GM12875 (cell line): Measurements from ENCODE around the gene TEKT2.
A peak's percentile ranks its signal among the peaks of the same experiment; 100 is the strongest.

ENCODE experiments used
- H3K4me3 ChIP-seq: one replicate; pipeline ENCODE4 v1.5.1; 2011; ENCODE audit warnings: low read depth, low read length, control low read depth
- TF ChIP-seq, protein P1 (sequence below): IDR thresholded peaks from 2 replicates; pipeline ENCODE4 v1.5.1; 2011; ENCODE audit warnings: low read depth, mild to moderate bottlenecking, control low read depth, inconsistent platforms, low read length, moderate library complexity, borderline replicate concordance; ENCODE audit not compliant: insufficient read depth

The TEKT2 gene

DNA sequence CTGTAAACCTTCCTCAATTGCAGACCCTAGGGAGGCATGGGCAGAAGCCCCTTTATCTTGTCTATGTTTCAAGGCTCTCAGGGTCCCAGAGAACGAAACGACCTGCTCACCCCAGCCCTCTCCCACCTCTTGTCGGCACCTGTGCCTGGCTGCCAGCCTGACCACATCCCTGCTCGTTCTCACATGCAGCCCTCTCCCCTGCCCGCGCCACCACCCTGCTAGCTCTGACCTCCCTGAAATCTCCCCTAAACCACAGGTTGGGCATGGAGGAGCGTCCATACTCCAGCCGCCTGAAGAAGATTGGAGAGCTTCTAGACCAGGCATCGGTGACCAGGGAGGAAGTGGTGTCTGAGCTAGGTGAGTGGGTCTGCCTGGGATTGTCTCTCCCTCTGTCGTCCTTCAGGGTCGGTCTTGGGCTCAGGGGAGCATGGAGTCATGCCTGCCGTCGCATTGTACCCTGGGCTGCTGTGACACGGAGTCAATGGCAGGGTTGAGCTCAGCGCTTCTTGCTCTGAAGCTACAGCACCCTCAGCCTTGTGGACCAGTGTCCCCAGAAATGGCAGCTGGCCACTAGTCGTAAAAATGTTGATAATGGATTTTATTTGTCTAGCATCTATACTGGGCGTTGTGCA, 8.4 kb downstream of the TEKT2 start:
- H3K4me3 ChIP-seq: no peak overlapping the region
- TF ChIP-seq, protein P1, sequence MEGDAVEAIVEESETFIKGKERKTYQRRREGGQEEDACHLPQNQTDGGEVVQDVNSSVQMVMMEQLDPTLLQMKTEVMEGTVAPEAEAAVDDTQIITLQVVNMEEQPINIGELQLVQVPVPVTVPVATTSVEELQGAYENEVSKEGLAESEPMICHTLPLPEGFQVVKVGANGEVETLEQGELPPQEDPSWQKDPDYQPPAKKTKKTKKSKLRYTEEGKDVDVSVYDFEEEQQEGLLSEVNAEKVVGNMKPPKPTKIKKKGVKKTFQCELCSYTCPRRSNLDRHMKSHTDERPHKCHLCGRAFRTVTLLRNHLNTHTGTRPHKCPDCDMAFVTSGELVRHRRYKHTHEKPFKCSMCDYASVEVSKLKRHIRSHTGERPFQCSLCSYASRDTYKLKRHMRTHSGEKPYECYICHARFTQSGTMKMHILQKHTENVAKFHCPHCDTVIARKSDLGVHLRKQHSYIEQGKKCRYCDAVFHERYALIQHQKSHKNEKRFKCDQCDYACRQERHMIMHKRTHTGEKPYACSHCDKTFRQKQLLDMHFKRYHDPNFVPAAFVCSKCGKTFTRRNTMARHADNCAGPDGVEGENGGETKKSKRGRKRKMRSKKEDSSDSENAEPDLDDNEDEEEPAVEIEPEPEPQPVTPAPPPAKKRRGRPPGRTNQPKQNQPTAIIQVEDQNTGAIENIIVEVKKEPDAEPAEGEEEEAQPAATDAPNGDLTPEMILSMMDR: no peak

DNA sequence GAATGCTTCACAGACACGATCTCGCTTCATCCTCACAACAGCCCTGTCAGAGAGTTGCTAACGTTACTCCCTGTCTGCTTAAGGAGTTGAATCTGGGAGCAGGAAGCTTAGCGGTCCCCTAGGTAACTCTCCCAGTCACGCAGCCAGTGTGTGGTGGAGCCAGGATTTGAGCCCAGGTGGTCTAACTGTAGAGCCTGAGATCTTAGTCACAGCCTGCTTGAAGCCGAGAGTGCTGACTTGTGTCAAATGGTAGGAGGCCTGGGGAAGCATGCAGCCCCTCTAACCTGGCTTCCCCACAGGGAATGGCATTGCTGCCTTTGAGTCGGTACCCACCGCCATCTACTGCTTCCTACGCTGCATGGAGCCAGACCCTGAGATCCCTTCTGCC, 8.9 kb downstream of the TEKT2 start:
- TF ChIP-seq, protein P1: no peak

GRCh38 chr1:36093226-36093625, 9.3 kb downstream of the TEKT2 start:
- TF ChIP-seq, protein P1: no peak
- H3K4me3 ChIP-seq: no peak overlapping the region

More for the DNA sequence above, 8.9 kb downstream of the TEKT2 start:
- H3K4me3 ChIP-seq: no peak overlapping the region

- TF ChIP-seq, protein P1: no peak
- no peak overlapping the region for H3K4me3 ChIP-seq
Measured at GRCh38 chr1:36093929-36094328, 10.0 kb downstream of the TEKT2 start.

- H3K4me3 ChIP-seq: no peak overlapping the region
- TF ChIP-seq, protein P1: no peak
Measured at GRCh38 chr1:36094621-36095061, 10.7 kb downstream of the TEKT2 start.

GRCh38 chr1:36095760-36096405, 12.0 kb downstream of the TEKT2 start:
- no peak overlapping the region for H3K4me3 ChIP-seq
- TF ChIP-seq, protein P1: no peak

DNA sequence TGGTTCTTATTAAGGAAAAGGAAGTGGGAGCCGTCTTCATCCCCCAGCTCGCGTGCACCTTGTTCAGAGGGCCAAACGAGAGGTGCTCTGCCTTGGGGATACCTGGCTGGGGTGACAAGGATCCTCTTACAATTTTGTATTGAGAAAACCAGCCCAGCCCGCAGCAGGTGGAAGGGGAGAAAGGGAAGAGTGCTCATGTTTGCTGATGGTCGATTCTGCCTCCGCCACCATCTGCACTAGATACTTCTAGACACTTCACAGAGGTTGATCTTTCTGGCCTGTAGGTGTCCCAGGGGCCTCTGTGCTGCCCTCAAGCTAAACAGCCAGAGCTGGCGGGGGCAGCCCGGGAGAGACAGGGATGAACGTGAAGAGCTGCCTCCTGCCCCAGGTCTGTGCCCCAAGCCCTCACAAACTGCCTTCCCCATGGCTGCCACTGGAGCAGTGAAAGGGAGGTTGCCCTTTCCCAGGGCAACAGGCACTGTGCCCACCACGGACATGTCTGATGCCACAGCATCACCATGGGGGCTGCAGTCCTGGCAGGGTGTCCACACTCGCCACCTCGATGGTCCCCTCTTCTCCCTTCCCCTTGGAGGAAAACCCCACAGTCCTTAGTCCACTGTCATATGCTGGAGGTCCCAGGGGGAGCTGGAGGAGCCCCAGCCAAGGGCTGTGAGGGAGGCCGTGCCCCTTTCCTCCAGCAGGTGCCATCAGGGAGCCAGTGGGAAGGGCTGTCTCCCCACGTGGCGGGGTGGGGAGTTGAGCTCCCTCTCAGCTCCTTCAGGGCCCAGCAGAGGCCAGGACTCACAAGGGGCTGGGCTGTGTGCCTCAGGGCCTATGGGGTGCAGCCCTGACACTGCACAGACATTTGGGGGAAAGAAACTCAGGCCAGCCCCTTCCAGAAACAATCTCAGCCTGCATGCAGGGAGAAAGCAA, 12.9 kb downstream of the TEKT2 start:
- TF ChIP-seq, protein P1: peak; percentile 27; the same call in 1 of the 2 replicates
- no peak overlapping the region for H3K4me3 ChIP-seq
